C1 segment of cervical spinal cord (tissue), 14 donors: ENCODE measurements around the gene ARHGEF4.
A peak's percentile ranks its signal among the peaks of the same experiment; 100 is the strongest.
"Not testable (repeated sequence)": the region's sequence is repeated elsewhere in the genome, so short reads cannot be mapped to it uniquely, and the experiment has no call there.

Experiments used
- DNase-seq, 14 donors: peaks; one replicate each; lab custom pipeline; 2025; lab: John Stamatoyannopoulos, UW

ARHGEF4 gene

GRCh38 chr2:130966775-130967490, 130.2 kb downstream of the ARHGEF4 start:
- DNase-seq: no peak

- DNase-seq: no peak
Measured at GRCh38 chr2:130972410-130972809, 135.7 kb downstream of the ARHGEF4 start.

- no peak for DNase-seq
Measured at GRCh38 chr2:130975729-130976128, 139.0 kb downstream of the ARHGEF4 start.

DNA sequence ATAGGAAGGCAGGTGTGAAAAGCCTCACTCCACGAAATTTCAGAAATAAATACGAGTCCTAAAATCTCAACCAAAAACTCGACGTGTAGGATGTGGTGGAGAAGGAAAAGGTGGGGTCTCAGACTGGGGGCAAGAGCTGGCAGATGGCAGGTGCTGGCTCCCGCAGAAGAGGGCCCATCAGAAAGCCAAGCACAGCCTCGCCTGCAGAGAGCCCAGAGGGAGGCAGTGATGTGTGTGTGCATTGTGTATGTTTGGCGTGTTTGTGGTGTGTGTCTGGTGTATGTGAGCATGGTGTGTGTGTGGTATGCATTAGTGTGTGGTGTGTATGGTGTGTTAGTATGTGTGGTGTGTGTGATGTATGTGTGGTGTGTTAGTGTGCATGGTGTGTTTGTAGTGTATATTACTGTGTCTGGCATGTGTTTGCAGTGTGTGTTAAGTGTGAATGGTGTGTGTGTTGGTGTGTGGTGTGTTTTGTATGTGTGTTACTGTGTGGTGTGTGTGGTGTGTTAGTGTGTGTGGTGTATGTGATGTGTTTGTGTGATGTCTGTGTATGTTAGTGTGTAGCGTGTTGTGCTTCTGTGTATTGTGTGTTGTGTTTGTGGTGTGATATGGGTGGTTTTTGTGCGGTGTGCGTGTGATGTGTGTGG, 140.0 kb downstream of the ARHGEF4 start:
- DNase-seq: no peak

GRCh38 chr2:130977461-130978050, 140.8 kb downstream of the ARHGEF4 start:
- no peak for DNase-seq

GRCh38 chr2:130981667-130982066, 145.0 kb downstream of the ARHGEF4 start:
- DNase-seq: no peak

DNA sequence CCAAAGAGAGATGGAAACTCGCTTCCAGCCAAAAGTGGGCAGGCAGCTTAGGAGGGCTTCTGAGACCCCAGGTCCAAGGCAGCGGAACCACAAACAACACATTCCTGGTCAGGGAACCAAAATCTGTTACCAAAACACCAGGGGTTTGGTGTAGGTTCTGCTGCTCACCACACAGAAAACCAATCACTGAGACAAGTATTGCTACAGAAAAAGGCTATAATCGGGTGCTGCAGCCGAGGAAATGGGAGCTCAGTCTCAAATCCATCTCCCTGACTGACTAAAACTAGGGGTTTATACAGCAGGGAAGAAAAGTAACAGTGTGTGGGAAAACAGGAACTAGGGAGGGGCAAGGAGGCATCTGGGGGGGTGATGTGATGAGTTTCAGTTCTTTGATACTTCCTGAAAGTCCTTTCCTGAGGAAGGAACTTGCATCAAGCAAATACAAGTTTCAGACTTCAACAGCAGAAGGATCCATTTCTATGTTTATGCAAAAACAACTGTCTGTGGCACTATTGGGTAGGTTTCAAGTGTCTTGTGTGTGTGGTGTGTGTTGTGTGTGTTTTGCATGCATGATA, 148.6 kb downstream of the ARHGEF4 start:
- DNase-seq: no peak

- no peak for DNase-seq
Measured at GRCh38 chr2:130985831-130986649, 149.3 kb downstream of the ARHGEF4 start.

- DNase-seq: no peak
Measured at GRCh38 chr2:130986890-130987493, 150.3 kb downstream of the ARHGEF4 start.

GRCh38 chr2:130987519-130988425, 151.1 kb downstream of the ARHGEF4 start:
- DNase-seq: peak in 1 of 14 donors; percentile 37

DNA sequence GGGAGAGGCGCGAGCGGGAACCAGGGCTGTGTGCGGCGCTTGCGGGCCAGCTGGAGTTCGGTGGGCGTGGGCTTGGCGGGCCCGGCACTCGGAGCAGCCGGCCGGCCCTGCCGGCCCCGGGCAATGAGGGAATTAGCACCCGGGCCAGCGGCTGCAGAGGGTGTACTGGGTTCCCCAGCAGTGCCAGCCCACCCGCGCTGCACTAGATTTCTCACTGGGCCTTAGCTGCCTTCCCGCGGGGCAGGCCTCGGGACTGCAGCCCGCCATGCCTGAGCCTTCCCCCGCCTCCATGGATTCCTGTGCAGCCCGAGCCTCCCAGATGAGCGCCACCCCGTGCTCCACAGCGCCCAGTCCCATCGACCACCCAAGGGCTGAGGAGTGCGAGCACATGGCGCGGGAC, 154.7 kb downstream of the ARHGEF4 start:
- not testable (repeated sequence) for DNase-seq

GRCh38 chr2:130992003-130992402, 155.3 kb downstream of the ARHGEF4 start:
- not testable (repeated sequence) for DNase-seq

DNA sequence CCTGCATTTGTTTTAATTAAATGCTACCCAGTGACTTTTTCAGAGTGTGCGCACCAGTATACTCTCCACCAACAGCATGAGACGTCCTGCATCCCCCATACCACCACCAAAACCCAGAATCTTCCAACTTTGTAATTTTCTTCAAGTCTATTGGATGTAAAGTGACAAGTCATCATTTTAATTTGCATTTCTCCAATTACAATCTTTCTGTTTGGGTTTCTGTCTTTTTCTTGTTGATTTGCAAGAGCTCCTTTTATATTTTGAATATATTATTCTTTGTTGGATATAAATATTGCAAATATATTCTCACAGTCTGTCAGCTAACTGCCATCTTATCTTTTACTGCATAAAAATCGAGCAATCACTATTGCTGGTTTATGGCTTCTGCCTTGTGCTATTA, 160.0 kb downstream of the ARHGEF4 start:
- no peak for DNase-seq

GRCh38 chr2:130997198-130997597, 160.5 kb downstream of the ARHGEF4 start:
- no peak for DNase-seq

DNA sequence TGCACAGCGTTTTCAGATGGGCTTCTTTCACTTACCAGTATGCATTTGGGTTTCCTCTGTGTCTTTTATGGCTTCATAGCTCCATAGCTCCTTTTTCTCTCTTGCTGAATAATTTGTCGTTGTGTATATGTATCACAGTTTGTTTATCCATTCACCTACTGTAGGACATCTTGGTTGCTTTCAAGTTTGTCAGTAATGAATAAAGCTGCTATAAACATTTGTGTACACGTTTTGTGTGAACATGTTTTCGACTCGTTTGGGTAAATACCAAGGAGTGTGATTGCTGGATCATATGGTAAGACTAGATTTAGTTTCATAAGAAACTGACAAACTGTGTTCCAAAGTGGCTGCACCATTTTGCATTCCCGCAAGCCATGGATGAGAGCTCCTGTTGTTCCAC, 161.8 kb downstream of the ARHGEF4 start:
- DNase-seq: no peak

DNA sequence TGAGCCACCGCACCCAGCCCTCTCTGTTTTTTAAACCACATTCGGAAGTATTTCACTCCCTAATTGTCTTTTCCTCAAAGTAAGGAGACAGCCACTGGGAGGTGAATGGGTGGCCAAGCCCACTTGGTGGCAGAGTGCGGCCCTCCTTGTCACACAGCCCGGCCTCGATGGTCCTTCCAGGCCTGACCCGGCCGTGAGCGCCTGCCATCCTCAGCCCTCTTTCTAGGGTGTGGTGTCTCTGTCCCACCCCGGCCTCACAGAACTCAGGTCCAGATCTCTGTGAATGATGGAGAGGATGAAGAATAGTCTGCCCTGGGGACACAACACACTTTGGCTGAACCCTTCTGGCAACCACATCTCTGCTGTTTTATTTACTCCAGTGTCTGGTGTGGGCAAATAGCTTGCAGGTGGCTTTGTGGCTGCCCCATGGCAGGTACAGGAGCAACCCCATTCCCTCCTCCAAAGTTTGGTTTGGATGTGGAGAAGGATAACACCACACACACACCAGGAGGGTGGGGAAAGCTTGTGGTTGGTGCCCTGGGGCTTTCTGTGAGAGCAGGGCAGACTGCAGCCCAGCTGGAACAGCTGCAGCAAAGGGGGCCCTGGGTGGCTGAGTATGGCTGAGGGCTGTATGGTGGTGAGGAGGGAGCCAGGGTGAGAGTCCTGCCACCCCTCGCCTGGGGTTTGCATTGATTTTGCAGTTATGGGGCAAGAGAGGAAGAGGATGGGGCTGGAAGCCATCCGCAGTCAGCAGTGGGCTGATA, 167.9 kb downstream of the ARHGEF4 start:
- DNase-seq: no peak

- no peak for DNase-seq
Measured at GRCh38 chr2:131005216-131005935, 168.7 kb downstream of the ARHGEF4 start.

- DNase-seq: no peak
Measured at GRCh38 chr2:131006561-131006960, 169.8 kb downstream of the ARHGEF4 start.

GRCh38 chr2:131008967-131009366, 172.3 kb downstream of the ARHGEF4 start:
- no peak for DNase-seq
